NCI-H226 (cell line): ENCODE measurements around the gene ZDHHC13.
A peak's percentile ranks its signal among the peaks of the same experiment; 100 is the strongest.
"Not testable (repeated sequence)": the region's sequence is repeated elsewhere in the genome, so short reads cannot be mapped to it uniquely, and the experiment has no call there.

Experiments
- DNase-seq: peaks from one replicate; pipeline ENCODE4 v3.0.0-alpha.2; 2015

ZDHHC13 gene

GRCh38 chr11:19101796-19102520 is 15.0 kb upstream of the ZDHHC13 start:
- DNase-seq, result no peak

DNA sequence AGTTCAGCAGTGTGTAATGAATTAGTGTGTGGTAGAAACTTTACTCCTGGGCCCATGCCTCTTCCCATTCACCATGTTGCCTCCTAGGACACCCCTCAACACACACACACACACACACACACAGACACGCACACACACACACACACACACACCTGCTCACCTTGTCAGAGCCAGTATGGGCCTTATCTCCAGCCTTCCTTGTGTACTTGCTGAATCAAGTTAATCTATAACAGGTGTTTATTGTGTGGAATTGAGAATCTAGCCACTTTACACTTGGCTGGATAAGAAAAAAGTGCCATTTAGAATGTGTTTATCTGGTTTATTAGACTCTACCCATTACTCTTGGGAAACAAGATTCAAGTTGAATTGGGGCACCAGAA is 14.5 kb upstream of the ZDHHC13 start:
- no peak for DNase-seq

GRCh38 chr11:19105011-19105410 is 12.0 kb upstream of the ZDHHC13 start:
- DNase-seq, result no peak

DNA sequence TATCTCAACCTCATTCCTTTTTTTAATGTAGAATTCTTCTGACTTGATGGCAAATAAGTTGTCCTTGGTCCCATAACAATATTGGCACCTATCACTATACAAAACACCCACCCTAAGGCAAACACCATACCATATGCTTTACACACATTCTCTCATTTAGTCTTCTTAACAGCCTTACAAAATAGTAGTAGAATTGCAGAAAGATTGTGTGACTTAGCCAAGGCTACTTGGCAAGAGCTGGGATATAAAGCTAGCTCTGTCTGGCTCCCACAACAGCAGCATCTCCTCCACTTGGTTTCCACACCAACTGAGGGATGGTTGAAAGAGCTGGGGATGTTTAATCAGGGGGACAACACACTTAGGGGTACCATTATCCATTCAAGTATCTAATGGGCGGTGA is 9.8 kb upstream of the ZDHHC13 start:
- no peak for DNase-seq

DNA sequence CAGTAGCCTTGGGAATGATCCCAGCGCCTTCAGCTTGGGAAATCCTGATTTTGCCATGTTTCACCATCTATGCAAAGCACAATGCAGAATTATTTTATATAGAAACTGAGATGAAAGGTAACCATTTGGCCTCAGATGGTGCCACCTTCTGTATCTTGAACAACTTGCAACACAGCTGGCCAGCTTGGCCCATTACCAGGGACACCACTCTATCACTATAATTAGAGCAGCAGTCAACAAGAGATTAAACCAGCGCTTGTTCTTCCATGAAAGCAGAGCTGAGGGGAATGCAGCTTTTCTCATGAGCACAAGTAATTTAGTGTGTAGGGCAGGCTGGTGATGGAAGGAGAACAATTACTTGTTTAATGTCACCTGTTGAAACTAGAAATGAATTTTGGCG is 6.7 kb upstream of the ZDHHC13 start:
- DNase-seq, result no peak

DNA sequence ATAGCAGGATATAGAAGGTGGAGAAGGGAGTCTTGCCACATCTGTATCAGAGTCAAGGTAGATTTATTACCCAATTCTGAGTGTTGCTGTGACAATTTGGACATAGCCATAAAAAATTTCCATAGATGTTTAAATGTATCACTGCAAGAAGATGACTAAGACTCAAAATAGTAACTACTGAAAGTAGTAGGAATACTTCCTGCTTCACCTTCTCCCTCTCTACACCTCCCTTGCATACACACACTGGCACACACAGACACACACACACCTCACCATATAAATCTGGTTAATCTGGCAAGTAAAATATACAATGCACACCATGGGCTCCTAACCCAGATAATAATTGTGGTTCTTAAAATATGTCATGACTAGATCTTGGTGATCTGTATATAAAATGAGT is 5.2 kb upstream of the ZDHHC13 start:
- DNase-seq, result no peak

- DNase-seq, result no peak
Observed at GRCh38 chr11:19116276-19116970, 545 bp upstream of the ZDHHC13 start.

- DNase-seq, result no peak
Observed at GRCh38 chr11:19117760-19118097, 761 bp downstream of the ZDHHC13 start.

- DNase-seq, result no peak
Observed at GRCh38 chr11:19121646-19122045, 4.7 kb downstream of the ZDHHC13 start.

DNA sequence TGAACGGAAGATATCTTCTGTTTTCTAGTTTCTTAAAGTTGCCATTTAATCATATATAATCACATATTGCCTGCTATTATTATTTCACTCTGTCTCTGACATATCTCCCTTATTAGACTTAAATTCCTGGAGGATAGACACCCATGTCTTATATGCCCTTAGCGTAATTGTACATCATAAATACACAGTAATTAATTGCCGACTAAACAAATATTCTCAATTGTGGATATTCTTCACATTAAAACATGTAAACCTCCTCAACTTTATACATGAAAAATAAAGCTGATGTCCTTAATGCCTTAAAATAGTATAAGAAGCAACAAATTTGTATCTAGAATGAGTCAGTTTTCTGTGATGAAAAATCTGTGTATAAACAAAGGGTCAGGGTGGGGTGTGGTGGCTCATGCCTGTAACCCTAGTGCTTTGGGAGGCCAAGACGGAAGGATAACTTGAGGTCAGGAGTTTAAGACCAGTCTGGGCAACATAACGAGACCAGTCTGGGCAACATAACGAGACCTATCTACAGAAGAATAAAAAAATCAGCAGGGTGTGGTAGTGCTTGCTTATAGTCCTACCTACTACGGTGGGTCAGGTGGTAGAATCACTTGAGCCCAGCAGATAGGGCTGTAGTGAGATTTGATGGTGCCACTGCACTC is 6.1 kb downstream of the ZDHHC13 start:
- no peak for DNase-seq

DNA sequence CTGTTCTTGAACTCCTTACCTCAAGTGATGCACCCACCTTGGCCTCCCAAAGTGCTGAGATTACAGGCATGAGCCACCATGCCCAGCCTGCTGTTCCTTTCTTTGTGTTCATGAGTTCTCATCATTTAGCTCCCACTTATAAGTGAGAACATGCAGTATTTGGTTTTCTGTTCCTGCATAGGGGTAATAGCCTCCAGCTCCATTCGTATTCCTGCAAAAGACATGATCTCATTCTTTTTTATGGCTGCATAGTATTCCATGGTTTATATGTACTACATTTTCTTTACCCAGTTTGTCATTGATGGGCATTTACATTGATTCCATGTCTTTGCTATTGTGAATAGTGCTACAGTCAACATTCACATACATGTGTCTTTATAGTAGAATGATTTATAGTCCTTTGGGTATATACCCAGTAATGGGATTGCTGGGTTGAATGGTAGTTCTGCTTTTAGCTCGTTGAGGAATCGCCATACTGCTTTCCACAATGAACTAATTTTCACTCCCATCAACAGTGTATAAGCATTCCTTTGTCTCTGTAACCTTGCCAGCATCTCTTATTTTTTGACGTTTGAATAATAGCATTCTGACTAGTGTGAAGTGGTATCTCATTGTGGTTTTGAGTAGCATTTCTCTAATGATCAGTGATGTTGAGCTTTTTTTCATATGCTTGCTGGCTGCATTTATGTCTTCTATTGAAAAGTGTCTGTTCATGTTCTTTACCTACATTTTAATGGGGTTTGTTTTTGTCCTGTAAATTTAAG is 9.8 kb downstream of the ZDHHC13 start:
- DNase-seq, result peak; percentile 10

GRCh38 chr11:19134004-19134403 is 17.0 kb downstream of the ZDHHC13 start:
- no peak for DNase-seq

GRCh38 chr11:19136884-19137283 is 19.9 kb downstream of the ZDHHC13 start:
- not testable (repeated sequence) for DNase-seq

GRCh38 chr11:19145319-19145718 is 28.4 kb downstream of the ZDHHC13 start:
- no peak for DNase-seq

DNA sequence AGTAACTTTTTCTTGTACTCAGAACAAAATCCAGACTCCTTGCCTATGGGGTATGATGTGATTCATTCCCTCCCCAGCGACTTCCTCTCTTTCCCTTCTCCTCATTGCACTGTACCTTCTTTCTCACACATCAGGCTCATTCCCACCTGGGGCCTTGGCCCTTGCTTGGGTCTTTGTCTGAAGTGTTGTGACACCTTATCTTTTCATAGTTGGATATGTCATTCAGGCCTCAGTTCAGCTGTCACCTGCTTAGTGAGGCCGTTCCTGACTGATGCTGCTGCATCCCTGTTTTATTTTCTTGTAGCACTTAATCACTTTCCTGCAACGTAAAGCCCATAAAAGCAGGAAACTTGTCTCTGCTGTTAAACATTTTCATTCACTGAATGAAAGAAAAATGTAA is 39.9 kb downstream of the ZDHHC13 start:
- DNase-seq, result no peak

GRCh38 chr11:19160847-19161246 is 43.9 kb downstream of the ZDHHC13 start:
- no peak for DNase-seq

DNA sequence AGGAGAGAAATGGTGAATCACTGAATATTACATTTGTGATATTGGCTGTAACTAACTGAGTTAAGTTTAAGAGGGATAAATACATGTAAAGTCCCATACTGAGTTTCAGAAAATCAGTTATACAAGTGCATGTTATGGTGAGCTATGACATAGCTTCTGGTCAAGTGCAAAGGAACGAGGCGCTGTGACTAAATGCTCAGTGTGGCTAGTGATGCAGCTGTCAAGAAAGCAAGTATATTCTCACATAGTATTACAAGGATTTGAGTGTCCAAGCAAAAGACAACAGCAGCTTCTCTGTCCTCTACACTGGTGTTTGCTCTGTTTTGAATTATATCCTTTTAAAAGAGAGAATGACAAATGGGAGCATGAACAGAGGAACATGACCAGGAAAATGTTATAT is 44.7 kb downstream of the ZDHHC13 start:
- no peak for DNase-seq

DNA sequence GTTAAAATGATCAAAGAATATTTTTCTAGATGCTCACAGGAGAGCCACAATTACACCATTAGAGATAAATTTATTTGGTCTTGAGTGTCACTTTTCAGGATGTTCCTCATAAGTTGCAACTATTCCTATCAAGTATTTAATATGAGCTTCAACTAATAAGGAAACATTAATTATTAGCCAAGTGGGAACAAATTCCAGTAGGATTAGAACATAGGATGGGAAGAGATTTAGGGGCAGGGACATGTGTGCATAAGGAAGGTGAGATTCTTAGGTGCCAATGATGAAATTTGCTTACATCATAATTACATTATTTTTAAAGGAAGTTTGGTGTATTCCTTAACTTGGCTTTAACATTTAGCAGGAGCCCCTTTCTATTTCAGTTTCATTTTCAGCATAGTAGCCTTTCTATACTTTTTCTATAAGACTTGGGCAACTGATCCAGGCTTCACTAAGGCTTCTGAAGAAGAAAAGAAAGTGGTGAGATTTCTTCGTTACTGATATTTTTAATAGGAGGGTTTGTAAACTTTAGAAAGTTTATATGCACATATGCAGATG is 46.1 kb downstream of the ZDHHC13 start:
- DNase-seq, result no peak

GRCh38 chr11:19163617-19164016 is 46.6 kb downstream of the ZDHHC13 start:
- no peak for DNase-seq

DNA sequence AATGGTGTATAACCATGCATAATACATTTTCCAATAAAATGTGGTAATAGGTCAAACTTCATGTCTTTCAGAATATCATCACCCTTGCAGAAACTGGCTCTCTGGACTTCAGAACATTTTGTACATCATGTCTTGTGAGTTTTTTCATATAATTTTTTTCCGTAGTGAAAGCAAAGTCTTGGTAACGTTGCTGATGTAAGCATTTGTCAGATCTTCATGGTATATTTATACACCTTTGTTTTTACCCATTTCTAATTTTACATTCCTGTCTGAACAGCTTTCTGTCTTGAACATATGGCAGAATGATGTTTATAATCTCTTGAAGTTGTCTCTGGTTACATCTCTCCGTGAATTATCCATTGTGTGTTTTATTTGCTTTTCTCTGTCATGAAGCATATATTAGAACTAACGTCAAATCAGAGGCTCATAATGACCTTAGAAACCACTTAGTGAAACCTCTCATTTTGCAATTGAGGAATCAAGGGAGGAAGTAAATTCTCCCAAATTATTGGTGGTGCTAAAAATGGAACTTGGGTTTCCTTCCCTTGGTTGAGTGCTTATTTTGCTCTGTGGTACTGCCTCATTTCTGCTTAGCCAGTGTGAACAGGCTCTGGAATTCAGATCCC is 47.4 kb downstream of the ZDHHC13 start:
- DNase-seq, result no peak

- DNase-seq, result no peak
Observed at GRCh38 chr11:19164881-19165280, 47.9 kb downstream of the ZDHHC13 start.

DNA sequence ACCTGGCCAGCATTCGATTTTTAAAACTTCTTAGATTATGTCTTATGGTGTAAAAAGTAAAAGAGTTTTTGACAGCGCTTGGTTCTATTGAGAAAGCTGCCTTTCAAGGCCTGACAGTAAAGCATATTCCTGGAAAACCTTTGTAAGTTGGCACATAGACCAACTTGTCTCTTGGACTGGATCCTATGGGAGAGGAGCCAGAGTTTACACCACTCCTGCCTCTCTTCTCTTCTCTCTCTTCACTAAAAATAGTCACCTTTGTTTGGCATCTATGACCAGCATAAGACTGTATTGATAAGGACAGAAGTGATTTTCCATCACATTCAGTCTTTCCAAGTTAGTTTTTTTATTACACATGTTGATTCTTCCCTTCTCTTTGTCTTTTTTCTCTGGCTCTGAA is 51.1 kb downstream of the ZDHHC13 start:
- DNase-seq, result no peak
